CD4-positive, alpha-beta T cell (primary cell): ENCODE measurements around the gene GRID1. TPM values are rescaled to one million over a fixed set of nuclear protein-coding genes. Genes with fewer than 3 reads are reported as not detected.

ENCODE experiments used
- ATAC-seq: fragments of 200-7000 bp; cut with Tn5 transposase; one replicate; pipeline ENCODE4 v1.10.0; 2022; ENCODE audit warnings: mild to moderate bottlenecking; ENCODE audit not compliant: poor library complexity
- CTCF ChIA-PET: fragments of 350-600 bp; sonication (Branson Sonifier 250); formaldehyde crosslinking; loops from one replicate; lab custom pipeline; 2021; ENCODE audit warnings: antibody characterized with exemption, inconsistent platforms; lab: Charles Lee
- POLR2A ChIA-PET: fragments of 350-600 bp; sonication (Branson Sonifier 250); formaldehyde crosslinking; loops from one replicate; lab custom pipeline; 2021; ENCODE audit warnings: antibody characterized with exemption, inconsistent platforms; lab: Charles Lee
- DNase-seq, 14 experiments: peaks; one replicate each; pipeline ENCODE4 v3.0.0-alpha.2; 2013 to 2020; ENCODE audit warnings: mixed read lengths in 2 of 14
- H3K27ac ChIP-seq, 2 donors: one replicate each; pipeline versions ENCODE4 v1.5.1 to v1.7.0; 2013; ENCODE audit warnings: low read length in 2 of 2, low read depth in 1 of 2, mild to moderate bottlenecking in 1 of 2
- H3K27me3 ChIP-seq, 2 experiments: 1 replicate in 1 of 2; 2 replicates in 1 of 2; pipeline versions ENCODE4 v1.6.1 to v1.7.0; 2013; ENCODE audit warnings: low read length in 2 of 2, control low read depth in 1 of 2, mild to moderate bottlenecking in 1 of 2, moderate library complexity in 1 of 2; ENCODE audit not compliant: insufficient read depth in 2 of 2, control insufficient read depth in 1 of 2
- H3K36me3 ChIP-seq: one replicate; pipeline ENCODE4 v1.6.1; 2013; ENCODE audit warnings: low read length, control low read depth; ENCODE audit not compliant: insufficient read depth
- H3K4me1 ChIP-seq: one replicate; pipeline ENCODE4 v1.6.1; 2013; ENCODE audit warnings: low read length, control low read depth; ENCODE audit not compliant: insufficient read depth
- H3K4me3 ChIP-seq: one replicate; pipeline ENCODE4 v1.5.1; 2013; ENCODE audit warnings: mild to moderate bottlenecking, low read length, moderate library complexity
- H3K9me3 ChIP-seq, 2 experiments: 1 replicate in 1 of 2; 2 replicates in 1 of 2; pipeline versions ENCODE4 v1.6.1 to v1.7.0; 2013; ENCODE audit warnings: low read length in 2 of 2, mild to moderate bottlenecking in 2 of 2, control low read depth in 1 of 2, moderate library complexity in 1 of 2; ENCODE audit not compliant: control insufficient read depth in 1 of 2, insufficient read depth in 1 of 2
- H3K27ac Mint-ChIP-seq: one replicate; pipeline ENCODE4 v1.8.0; 2020; ENCODE audit warnings: mixed read lengths
- H3K27me3 Mint-ChIP-seq: one replicate; pipeline ENCODE4 v1.8.0; 2021; ENCODE audit warnings: mixed read lengths
- H3K36me3 Mint-ChIP-seq: one replicate; pipeline ENCODE4 v1.8.0; 2021; ENCODE audit warnings: low read depth, mixed read lengths
- H3K4me1 Mint-ChIP-seq: one replicate; pipeline ENCODE4 v1.8.0; 2021; ENCODE audit warnings: low read depth, mixed read lengths
- H3K4me3 Mint-ChIP-seq: one replicate; pipeline ENCODE4 v1.8.0; 2020; ENCODE audit warnings: mild to moderate bottlenecking, mixed read lengths
- H3K9me3 Mint-ChIP-seq: one replicate; pipeline ENCODE4 v1.8.0; 2020; ENCODE audit warnings: mixed read lengths
- intact Hi-C, 2 experiments: fragments of 100-400 bp; cut with DNase I in 1 of 2; cut with micrococcal nuclease in 1 of 2; formaldehyde crosslinking; loops; one replicate each; pipeline versions ENCODE4 v1.15.1 to v1.9.0; 2023 to 2025; cut with DNase I, micrococcal nuclease
- total RNA-seq, 174 experiments: library from RNA in 2 of 174; stranded (reverse) in 2 of 174; gene quantifications; one replicate each; pipeline ENCODE4 v1.2.3 and lab custom pipeline; 2021 to 2026
- TF ChIP-seq, protein P1 (sequence below): fragments of 200-600 bp; IDR thresholded peaks from one replicate; pipeline ENCODE4 v1.8.0; 2022; ENCODE audit warnings: antibody characterized with exemption, mild to moderate bottlenecking

The GRID1 gene
- total RNA-seq, 2 experiments from 2014 or later: not detected

DNA sequence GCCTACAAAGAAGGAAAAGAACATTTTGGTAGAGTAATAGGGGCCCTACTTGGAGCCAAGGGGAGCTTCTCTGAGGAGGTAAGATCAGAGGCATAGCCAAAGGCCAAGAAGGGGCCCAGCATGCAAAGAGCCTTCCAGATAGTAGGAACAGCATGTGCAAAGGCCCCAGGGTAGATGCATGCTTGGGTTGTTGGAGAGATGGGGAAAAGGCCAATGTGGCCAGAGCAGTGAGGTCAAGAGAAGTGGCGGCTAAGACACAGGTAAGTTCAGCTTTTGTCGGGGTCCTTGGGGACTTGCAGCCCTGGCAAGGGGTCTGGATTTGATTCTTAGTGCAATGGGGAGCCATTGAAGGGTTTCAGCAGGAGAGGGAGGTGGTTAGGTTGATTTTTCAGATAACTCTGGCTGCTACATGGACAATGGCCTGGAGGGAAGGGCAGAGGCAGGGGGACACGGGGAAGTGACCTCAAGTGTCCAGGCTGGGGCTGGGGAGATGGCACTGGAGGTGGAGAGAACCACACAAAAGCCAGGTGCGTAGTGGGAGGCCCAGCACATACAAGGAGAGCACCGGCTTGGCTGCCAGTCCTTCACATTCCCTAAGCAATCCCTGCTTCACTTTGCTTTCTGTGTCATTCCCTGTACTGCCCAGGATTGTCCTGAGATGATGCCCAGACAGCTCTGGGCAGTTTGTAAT lies 16.5 kb downstream of the GRID1 start:
- peaks cover 0 to 10% of the 10 kb centered on the region in 2 experiments for H3K9me3 ChIP-seq
- no peak overlapping the region for H3K27ac Mint-ChIP-seq
- no peaks in the 10 kb centered on the region for H3K36me3 Mint-ChIP-seq
- no peaks in the 10 kb centered on the region for H3K36me3 ChIP-seq
- no peaks in the 10 kb centered on the region for H3K4me1 Mint-ChIP-seq
- CTCF ChIA-PET: no interaction called here
- intact Hi-C loops: no loop called here
- no peak for ATAC-seq
- no peak for DNase-seq
- POLR2A ChIA-PET: no interaction called here
- H3K27me3 Mint-ChIP-seq: peaks cover 6% of the 10 kb centered on the region
- H3K9me3 Mint-ChIP-seq: no peaks in the 10 kb centered on the region
- H3K4me3 ChIP-seq: no peak overlapping the region
- H3K27me3 ChIP-seq: peaks cover 0 to 5% of the 10 kb centered on the region in 2 experiments
- H3K4me1 ChIP-seq: no peaks in the 10 kb centered on the region
- no peak overlapping the region for H3K27ac ChIP-seq
- TF ChIP-seq, protein P1, sequence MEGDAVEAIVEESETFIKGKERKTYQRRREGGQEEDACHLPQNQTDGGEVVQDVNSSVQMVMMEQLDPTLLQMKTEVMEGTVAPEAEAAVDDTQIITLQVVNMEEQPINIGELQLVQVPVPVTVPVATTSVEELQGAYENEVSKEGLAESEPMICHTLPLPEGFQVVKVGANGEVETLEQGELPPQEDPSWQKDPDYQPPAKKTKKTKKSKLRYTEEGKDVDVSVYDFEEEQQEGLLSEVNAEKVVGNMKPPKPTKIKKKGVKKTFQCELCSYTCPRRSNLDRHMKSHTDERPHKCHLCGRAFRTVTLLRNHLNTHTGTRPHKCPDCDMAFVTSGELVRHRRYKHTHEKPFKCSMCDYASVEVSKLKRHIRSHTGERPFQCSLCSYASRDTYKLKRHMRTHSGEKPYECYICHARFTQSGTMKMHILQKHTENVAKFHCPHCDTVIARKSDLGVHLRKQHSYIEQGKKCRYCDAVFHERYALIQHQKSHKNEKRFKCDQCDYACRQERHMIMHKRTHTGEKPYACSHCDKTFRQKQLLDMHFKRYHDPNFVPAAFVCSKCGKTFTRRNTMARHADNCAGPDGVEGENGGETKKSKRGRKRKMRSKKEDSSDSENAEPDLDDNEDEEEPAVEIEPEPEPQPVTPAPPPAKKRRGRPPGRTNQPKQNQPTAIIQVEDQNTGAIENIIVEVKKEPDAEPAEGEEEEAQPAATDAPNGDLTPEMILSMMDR: no peak
- no peak overlapping the region for H3K4me3 Mint-ChIP-seq

DNA sequence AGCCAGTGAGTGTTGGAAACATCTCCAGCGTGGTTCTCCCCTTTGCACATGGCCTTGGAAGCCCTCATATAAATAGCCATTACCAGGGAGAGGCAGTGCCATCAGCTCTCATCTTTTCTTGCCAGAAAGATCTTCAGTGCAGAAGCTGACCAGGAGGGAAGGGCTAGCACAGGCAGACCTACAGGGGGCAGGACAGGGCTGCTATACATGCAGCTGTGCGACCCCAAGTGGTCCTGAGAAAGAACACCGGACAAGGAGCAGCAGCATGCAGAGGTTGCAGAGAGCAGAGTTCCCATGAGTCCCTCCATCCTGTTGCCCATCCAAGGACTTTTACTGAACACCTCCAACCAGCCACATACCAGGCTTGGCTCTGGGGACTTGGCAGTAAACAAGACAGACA lies 17.1 kb downstream of the GRID1 start:
- peaks cover 0 to 5% of the 10 kb centered on the region in 2 experiments for H3K27me3 ChIP-seq
- ChIA-PET POLR2A (no interaction called here), CTCF (no interaction called here)
- no peaks in the 10 kb centered on the region for H3K36me3 Mint-ChIP-seq
- H3K27ac ChIP-seq: no peak overlapping the region
- DNase-seq (no peak), ATAC-seq (no peak)
- H3K4me3 ChIP-seq: no peak overlapping the region
- H3K4me1 ChIP-seq: no peaks in the 10 kb centered on the region
- TF ChIP-seq, protein P1: no peak
- no peaks in the 10 kb centered on the region for H3K4me1 Mint-ChIP-seq
- no peaks in the 10 kb centered on the region for H3K9me3 Mint-ChIP-seq
- no peak overlapping the region for H3K27ac Mint-ChIP-seq
- H3K9me3 ChIP-seq: peaks cover 0 to 10% of the 10 kb centered on the region in 2 experiments
- intact Hi-C loops: no loop called here
- no peak overlapping the region for H3K4me3 Mint-ChIP-seq
- peaks cover 6% of the 10 kb centered on the region for H3K27me3 Mint-ChIP-seq
- no peaks in the 10 kb centered on the region for H3K36me3 ChIP-seq

DNA sequence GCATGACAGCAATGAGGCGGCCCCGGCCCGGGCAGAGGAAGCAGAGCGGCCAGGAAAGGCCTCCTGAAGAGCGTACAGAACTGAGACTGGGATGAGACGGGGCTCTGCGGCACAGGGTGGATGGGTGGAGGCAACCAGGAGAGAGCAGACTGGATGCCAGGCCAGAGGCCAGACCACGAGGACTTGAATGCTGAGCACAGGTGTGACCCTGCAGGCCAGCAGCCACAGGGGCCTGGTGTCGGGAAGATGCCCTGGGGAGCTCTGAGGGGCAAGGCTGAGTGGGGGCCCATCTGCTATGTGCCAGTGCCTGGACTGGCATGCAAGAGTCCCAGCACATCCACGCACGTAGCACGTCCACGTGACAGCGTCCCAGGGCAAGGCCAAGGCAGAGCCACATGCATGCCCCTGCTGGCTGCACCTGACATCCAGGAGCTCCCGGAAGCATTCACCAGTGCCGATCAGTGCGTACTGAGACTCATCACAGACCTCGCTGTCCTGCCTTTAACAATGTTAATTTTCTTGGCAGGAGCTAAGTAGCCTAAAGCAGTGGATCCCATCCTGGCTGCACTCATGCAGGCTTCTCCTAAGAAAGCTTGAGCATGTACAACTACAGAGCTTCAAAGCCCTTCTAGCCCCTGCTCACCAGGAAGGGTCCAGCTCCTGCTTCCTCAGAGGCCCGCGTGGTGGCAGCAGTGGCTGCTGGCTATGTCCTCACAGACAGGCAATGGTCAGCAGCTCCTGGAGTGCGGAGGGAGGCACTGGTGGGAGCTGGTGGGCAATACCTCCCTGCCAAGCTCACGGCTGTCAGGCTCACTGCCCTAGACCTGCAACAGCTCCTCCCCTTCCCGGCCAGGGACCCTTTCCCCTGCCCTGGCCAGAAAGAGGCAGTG lies 18.0 kb downstream of the GRID1 start:
- Mint-ChIP-seq H3K27me3 (peaks cover 6% of the 10 kb centered on the region), H3K4me1 (no peaks in the 10 kb centered on the region), H3K27ac (no peak overlapping the region), H3K9me3 (no peaks in the 10 kb centered on the region), H3K36me3 (no peaks in the 10 kb centered on the region), H3K4me3 (no peak overlapping the region)
- no peak overlapping the region for H3K27ac ChIP-seq
- no peaks in the 10 kb centered on the region for H3K36me3 ChIP-seq
- DNase-seq (no peak), ATAC-seq (no peak)
- POLR2A ChIA-PET: no interaction called here
- no peak overlapping the region for H3K4me3 ChIP-seq
- TF ChIP-seq, protein P1: no peak
- H3K9me3 ChIP-seq: peaks cover 0 to 10% of the 10 kb centered on the region in 2 experiments
- no peaks in the 10 kb centered on the region for H3K4me1 ChIP-seq
- CTCF ChIA-PET: no interaction called here
- H3K27me3 ChIP-seq: peaks cover 0 to 5% of the 10 kb centered on the region in 2 experiments
- intact Hi-C loops: no loop called here
